Loucy (cell line): ENCODE data around the gene MLF2.

Source experiments
- H2AFZ ChIP-seq: fragments of 200-600 bp; sonication (generic); 2 replicates; pipeline ENCODE4 v1.6.0; 2016; ENCODE audit warnings: antibody characterized with exemption, mild to moderate bottlenecking, low read length, moderate library complexity
- H3F3A ChIP-seq: fragments of 200-600 bp; 2 replicates; pipeline ENCODE4 v1.6.0; 2016; ENCODE audit warnings: antibody characterized with exemption, low read depth, mild to moderate bottlenecking
- H3K27me3 ChIP-seq: fragments of 200-600 bp; sonication (generic); 2 replicates; pipeline ENCODE4 v1.6.1; 2014; ENCODE audit warnings: low read length, mild to moderate bottlenecking; ENCODE audit not compliant: insufficient read depth, poor library complexity, severe bottlenecking
- H3K36me3 ChIP-seq: fragments of 200-600 bp; sonication (generic); 2 replicates; pipeline ENCODE4 v1.6.1; 2016; ENCODE audit warnings: low read length; ENCODE audit not compliant: insufficient read depth
- H3K4me1 ChIP-seq: fragments of 200-600 bp; sonication (generic); 2 replicates; pipeline ENCODE4 v1.5.1; 2014; ENCODE audit warnings: low read length, mild to moderate bottlenecking; ENCODE audit not compliant: insufficient read depth, poor library complexity, severe bottlenecking
- H3K4me2 ChIP-seq: fragments of 200-600 bp; sonication (generic); 2 replicates; pipeline ENCODE4 v1.6.0; 2014; ENCODE audit warnings: antibody characterized with exemption, low read length, low read depth, mild to moderate bottlenecking; ENCODE audit not compliant: poor library complexity, severe bottlenecking
- H3K4me3 ChIP-seq: fragments of 200-600 bp; sonication (generic); 2 replicates; pipeline ENCODE4 v1.5.1; 2014; ENCODE audit warnings: low read length, mild to moderate bottlenecking, mixed read lengths; ENCODE audit not compliant: poor library complexity, severe bottlenecking
- H3K79me2 ChIP-seq: fragments of 200-600 bp; sonication (generic); 2 replicates; pipeline ENCODE4 v1.6.1; 2014; ENCODE audit warnings: low read length; ENCODE audit not compliant: insufficient read depth
- H3K9ac ChIP-seq: fragments of 200-600 bp; sonication (generic); 2 replicates; pipeline ENCODE4 v1.6.0; 2014; ENCODE audit warnings: mild to moderate bottlenecking, low read depth, low read length, moderate library complexity; ENCODE audit not compliant: poor library complexity, severe bottlenecking
- H3K9me2 ChIP-seq: fragments of 200-600 bp; sonication (generic); replicated peaks from 2 replicates; pipeline ENCODE4 v1.6.1; 2016; ENCODE audit warnings: low read depth, low read length, mixed read lengths
- H3K9me3 ChIP-seq: fragments of 200-600 bp; sonication (generic); 2 replicates; pipeline ENCODE4 v1.6.1; 2014; ENCODE audit warnings: mild to moderate bottlenecking, antibody characterized with exemption, low read length, low read depth; ENCODE audit not compliant: insufficient read depth
- H4K20me1 ChIP-seq: fragments of 200-600 bp; sonication (generic); 2 replicates; pipeline ENCODE4 v1.6.0; 2014; ENCODE audit warnings: antibody characterized with exemption, low read length, mild to moderate bottlenecking; ENCODE audit not compliant: insufficient read depth, poor library complexity, severe bottlenecking
- EZH2phosphoT487 ChIP-seq: fragments of 200-600 bp; IDR thresholded peaks from 2 replicates; pipeline ENCODE4 v1.6.1; 2018; ENCODE audit warnings: antibody characterized with exemption, mild to moderate bottlenecking, moderate library complexity, borderline replicate concordance
- TF ChIP-seq, protein P1 (sequence below): fragments of 200-600 bp; sonication (generic); conservative IDR thresholded peaks from 2 replicates; pipeline ENCODE4 v1.5.1; 2014; ENCODE audit warnings: mild to moderate bottlenecking, antibody characterized with exemption, low read length

MLF2 gene, protein sequence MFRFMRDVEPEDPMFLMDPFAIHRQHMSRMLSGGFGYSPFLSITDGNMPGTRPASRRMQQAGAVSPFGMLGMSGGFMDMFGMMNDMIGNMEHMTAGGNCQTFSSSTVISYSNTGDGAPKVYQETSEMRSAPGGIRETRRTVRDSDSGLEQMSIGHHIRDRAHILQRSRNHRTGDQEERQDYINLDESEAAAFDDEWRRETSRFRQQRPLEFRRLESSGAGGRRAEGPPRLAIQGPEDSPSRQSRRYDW

DNA sequence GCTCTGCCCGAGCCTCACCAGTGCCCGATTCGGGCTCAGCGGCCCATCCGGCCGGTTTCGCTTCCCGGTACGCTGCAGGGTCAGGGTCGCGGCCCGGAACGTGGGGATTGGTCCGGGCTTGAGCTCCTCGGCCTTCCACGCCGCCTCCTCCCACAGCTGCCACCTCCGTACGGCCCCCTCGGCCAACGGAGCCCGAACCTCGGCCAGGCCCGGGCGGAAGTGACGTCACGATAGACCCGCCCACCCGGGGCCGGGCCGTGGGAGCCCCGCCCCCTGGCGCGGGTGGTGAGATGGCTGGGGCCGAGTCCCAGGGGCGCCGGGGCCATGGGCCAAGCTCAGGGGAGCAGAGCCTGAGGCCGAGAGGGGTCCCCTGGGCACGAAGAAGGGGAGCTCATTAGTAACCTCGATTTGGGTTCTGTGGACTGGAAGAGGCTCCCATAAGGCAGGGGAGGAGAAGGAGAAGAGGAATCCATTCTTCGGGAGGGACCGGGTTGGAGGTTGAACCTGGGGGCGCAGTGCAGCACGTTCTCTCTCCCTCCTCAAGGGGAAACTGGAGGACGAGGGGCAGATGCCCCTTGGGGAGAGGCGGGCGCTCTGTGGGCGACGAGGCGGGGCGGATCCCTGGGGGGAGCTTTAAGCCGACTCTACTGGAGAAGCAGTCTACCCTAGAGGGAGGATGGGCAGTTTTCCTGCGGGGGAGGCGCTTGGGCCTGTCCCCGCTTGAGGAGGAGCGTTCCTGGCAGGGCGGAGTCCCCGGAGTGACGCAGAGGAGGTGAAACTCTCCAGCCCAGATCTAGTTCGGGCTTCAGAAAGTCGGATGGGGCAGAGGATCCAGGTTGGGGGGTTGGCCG, at the start of gene MLF2:
Gene MLF2, minus strand, starts transcription at position 221 of the 851 bp plus-strand sequence. CDS start 807 bp downstream, outside the sequence.
- peak within 1 kb of the TSS; percentile 68 for H2AFZ ChIP-seq

DNA sequence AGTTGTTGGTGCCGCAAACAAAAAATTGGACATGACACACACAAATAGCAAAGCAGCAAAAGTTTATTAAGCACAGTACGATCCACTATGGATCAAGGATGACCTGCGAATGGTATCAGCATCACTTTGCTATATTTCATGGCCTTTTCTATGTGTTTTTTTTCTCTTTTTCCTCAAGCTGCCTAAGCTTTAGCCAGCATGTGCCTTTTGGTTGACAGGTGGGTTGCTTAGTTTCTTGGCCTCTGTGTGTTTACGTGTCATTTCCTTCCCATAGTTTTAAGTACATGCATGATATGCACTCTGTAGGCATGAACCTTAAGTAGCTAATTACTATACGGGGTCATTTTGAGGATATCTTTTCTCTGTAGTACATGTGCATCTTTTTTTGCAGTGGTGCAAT, 46.2 kb upstream of the MLF2 start:
- Histone ChIP-seq H3K79me2 (no peaks in the 10 kb centered on the region), H2AFZ (no peak overlapping the region), H3K9me2 (no peaks in the 10 kb centered on the region), H3K4me2 (no peak overlapping the region), H3F3A (no peaks in the 10 kb centered on the region), H3K36me3 (no peaks in the 10 kb centered on the region), H3K27me3 (no peaks in the 10 kb centered on the region), H3K4me3 (no peak overlapping the region), H4K20me1 (no peaks in the 10 kb centered on the region), H3K9me3 (no peaks in the 10 kb centered on the region), H3K9ac (no peak overlapping the region), H3K4me1 (no peaks in the 10 kb centered on the region)
- TF ChIP-seq EZH2phosphoT487 = no peak
- TF ChIP-seq, protein P1, sequence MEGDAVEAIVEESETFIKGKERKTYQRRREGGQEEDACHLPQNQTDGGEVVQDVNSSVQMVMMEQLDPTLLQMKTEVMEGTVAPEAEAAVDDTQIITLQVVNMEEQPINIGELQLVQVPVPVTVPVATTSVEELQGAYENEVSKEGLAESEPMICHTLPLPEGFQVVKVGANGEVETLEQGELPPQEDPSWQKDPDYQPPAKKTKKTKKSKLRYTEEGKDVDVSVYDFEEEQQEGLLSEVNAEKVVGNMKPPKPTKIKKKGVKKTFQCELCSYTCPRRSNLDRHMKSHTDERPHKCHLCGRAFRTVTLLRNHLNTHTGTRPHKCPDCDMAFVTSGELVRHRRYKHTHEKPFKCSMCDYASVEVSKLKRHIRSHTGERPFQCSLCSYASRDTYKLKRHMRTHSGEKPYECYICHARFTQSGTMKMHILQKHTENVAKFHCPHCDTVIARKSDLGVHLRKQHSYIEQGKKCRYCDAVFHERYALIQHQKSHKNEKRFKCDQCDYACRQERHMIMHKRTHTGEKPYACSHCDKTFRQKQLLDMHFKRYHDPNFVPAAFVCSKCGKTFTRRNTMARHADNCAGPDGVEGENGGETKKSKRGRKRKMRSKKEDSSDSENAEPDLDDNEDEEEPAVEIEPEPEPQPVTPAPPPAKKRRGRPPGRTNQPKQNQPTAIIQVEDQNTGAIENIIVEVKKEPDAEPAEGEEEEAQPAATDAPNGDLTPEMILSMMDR = no peak

More for the DNA sequence above, at the start of gene MLF2:
- Histone ChIP-seq H3F3A (no peaks in the 10 kb centered on the region), H3K27me3 (peaks cover 3% of the 10 kb centered on the region), H3K9me2 (no peaks in the 10 kb centered on the region), H4K20me1 (peaks cover 13% of the 10 kb centered on the region), H3K36me3 (peaks cover 17% of the 10 kb centered on the region; the same call in 1 of the 2 replicates), H3K9me3 (no peaks in the 10 kb centered on the region), H3K4me3 (peak within 1 kb of the TSS; percentile 87), H3K4me1 (peaks cover 26% of the 10 kb centered on the region), H3K79me2 (peaks cover 30% of the 10 kb centered on the region), H3K9ac (peak within 1 kb of the TSS; percentile 97), H3K4me2 (peak within 1 kb of the TSS; percentile 98)
- TF ChIP-seq EZH2phosphoT487 = no peak
- TF ChIP-seq, protein P1 = peak; percentile 91

DNA sequence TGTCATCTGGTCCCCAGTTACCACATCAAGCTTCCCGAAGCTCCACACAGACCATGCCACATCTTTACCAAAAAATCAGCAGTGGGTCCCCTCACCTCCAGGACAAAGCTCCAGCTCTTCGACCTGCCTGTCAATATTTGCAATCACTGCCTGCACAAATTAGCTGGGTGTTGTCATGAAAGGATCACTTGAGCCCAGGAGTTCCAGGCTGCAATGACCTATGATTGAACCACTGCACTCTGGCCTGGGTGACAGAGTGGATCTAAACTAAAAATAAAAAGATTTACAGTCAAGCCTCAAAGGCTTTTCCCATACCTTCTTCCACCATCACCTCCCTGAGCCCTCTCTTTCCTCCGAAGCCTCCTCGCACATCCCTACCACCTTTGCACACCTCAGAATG, 43.6 kb upstream of the MLF2 start:
- Histone ChIP-seq H3K9me3 (no peaks in the 10 kb centered on the region), H3K4me2 (no peak overlapping the region), H3K9me2 (no peaks in the 10 kb centered on the region), H3K4me1 (peaks cover 14% of the 10 kb centered on the region), H3K36me3 (no peaks in the 10 kb centered on the region), H2AFZ (no peak overlapping the region), H3K4me3 (no peak overlapping the region), H3F3A (no peaks in the 10 kb centered on the region), H3K9ac (no peak overlapping the region), H4K20me1 (no peaks in the 10 kb centered on the region), H3K27me3 (no peaks in the 10 kb centered on the region), H3K79me2 (no peaks in the 10 kb centered on the region)
- TF ChIP-seq, protein P1 = no peak
- no peak for TF ChIP-seq EZH2phosphoT487
